Naive thymus-derived CD4-positive, alpha-beta T cell (primary cell): ENCODE data around the gene SMCO3. TPM values are rescaled to one million over a fixed set of nuclear protein-coding genes. Genes with fewer than 3 reads are reported as not detected.
"Not testable (repeated sequence)": the region's sequence is repeated elsewhere in the genome, so short reads cannot be mapped to it uniquely, and the experiment has no call there.

Experiments used
- ATAC-seq: fragments of 150-1000 bp; cut with Tn5 transposase; 2 replicates; pipeline ENCODE4 v1.10.0; 2021; ENCODE audit warnings: mild to moderate bottlenecking, moderate library complexity
- CTCF ChIA-PET: fragments of 350-600 bp; sonication (Branson Sonifier 250); formaldehyde crosslinking; loops from one replicate; lab custom pipeline; 2021; ENCODE audit warnings: antibody characterized with exemption; lab: Charles Lee
- POLR2A ChIA-PET: fragments of 350-600 bp; sonication (Branson Sonifier 250); formaldehyde crosslinking; loops from one replicate; lab custom pipeline; 2021; ENCODE audit warnings: antibody characterized with exemption, inconsistent platforms; lab: Charles Lee
- DNase-seq, 9 donors: peaks; one replicate each; pipeline versions ENCODE4 v3.0.0 to v3.0.0-alpha.2; 2020 to 2022; ENCODE audit warnings: mixed read lengths in 1 of 9
- H3K27ac ChIP-seq: one replicate; pipeline ENCODE4 v1.7.0; 2013; ENCODE audit warnings: mild to moderate bottlenecking, low read depth, low read length, moderate library complexity
- H3K27me3 ChIP-seq, 2 donors: one replicate each; pipeline ENCODE4 v1.7.0; 2013; ENCODE audit warnings: low read length in 2 of 2, mild to moderate bottlenecking in 2 of 2, moderate library complexity in 2 of 2; ENCODE audit not compliant: control insufficient read depth in 2 of 2, insufficient read depth in 2 of 2
- H3K36me3 ChIP-seq, 3 experiments: 1 replicate in 2 of 3; 2 replicates in 1 of 3; pipeline ENCODE4 v1.7.0; 2013; ENCODE audit warnings: low read length in 3 of 3, mild to moderate bottlenecking in 3 of 3, moderate library complexity in 1 of 3; ENCODE audit not compliant: insufficient read depth in 3 of 3, control insufficient read depth in 2 of 3
- H3K4me1 ChIP-seq, 2 donors: one replicate each; pipeline ENCODE4 v1.7.0; 2013; ENCODE audit warnings: low read length in 2 of 2, mild to moderate bottlenecking in 2 of 2, moderate library complexity in 1 of 2; ENCODE audit not compliant: control insufficient read depth in 2 of 2, insufficient read depth in 2 of 2
- H3K4me3 ChIP-seq: 2 replicates; pipeline ENCODE4 v1.7.0; 2013; ENCODE audit warnings: mild to moderate bottlenecking, low read length
- H3K9me3 ChIP-seq, 3 experiments: 1 replicate in 2 of 3; 2 replicates in 1 of 3; pipeline ENCODE4 v1.7.0; 2013; ENCODE audit warnings: low read length in 3 of 3; ENCODE audit not compliant: control insufficient read depth in 2 of 3
- H3K27ac Mint-ChIP-seq, 9 donors: one replicate each; pipeline ENCODE4 v1.8.0; 2020 to 2022; ENCODE audit warnings: mixed read lengths in 9 of 9, mild to moderate bottlenecking in 8 of 9, moderate library complexity in 5 of 9, inconsistent platforms in 2 of 9
- H3K27me3 Mint-ChIP-seq, 5 donors: one replicate each; pipeline ENCODE4 v1.8.0; 2021 to 2022; ENCODE audit warnings: mixed read lengths in 5 of 5, mild to moderate bottlenecking in 1 of 5
- H3K36me3 Mint-ChIP-seq, 5 donors: one replicate each; pipeline ENCODE4 v1.8.0; 2020 to 2022; ENCODE audit warnings: mixed read lengths in 5 of 5, mild to moderate bottlenecking in 3 of 5, inconsistent platforms in 1 of 5
- H3K4me1 Mint-ChIP-seq, 7 donors: one replicate each; pipeline ENCODE4 v1.8.0; 2020 to 2022; ENCODE audit warnings: mixed read lengths in 7 of 7, mild to moderate bottlenecking in 3 of 7, inconsistent platforms in 1 of 7
- H3K4me3 Mint-ChIP-seq, 10 donors: one replicate each; pipeline ENCODE4 v1.8.0; 2020 to 2022; ENCODE audit warnings: mild to moderate bottlenecking in 10 of 10, mixed read lengths in 10 of 10, moderate library complexity in 6 of 10, inconsistent platforms in 2 of 10
- H3K9me3 Mint-ChIP-seq, 11 donors: one replicate each; pipeline ENCODE4 v1.8.0; 2020 to 2022; ENCODE audit warnings: mixed read lengths in 11 of 11, mild to moderate bottlenecking in 4 of 11, inconsistent platforms in 1 of 11, moderate library complexity in 1 of 11
- intact Hi-C, 2 donors: fragments of 100-400 bp; cut with micrococcal nuclease; formaldehyde crosslinking; loops; one replicate each; pipeline ENCODE4 v1.15.1; 2023
- polyA plus RNA-seq, 2 donors: library from polyadenylated mRNA; unstranded; fragments of 300-500 nt; fragmentation: Illumina TruSeq; gene quantifications; one replicate each; pipeline ENCODE4 v1.2.3, GENCODE V29; 2021
- total RNA-seq, 6 experiments: library from RNA in 5 of 6; stranded (reverse) in 5 of 6; gene quantifications; 1 replicate in 5 of 6; 2 replicates in 1 of 6; pipeline ENCODE4 v1.2.3 and lab custom pipeline; 2021 to 2026

The SMCO3 gene
- total and polyA plus RNA-seq, 7 experiments from 2014 or later = not detected

DNA sequence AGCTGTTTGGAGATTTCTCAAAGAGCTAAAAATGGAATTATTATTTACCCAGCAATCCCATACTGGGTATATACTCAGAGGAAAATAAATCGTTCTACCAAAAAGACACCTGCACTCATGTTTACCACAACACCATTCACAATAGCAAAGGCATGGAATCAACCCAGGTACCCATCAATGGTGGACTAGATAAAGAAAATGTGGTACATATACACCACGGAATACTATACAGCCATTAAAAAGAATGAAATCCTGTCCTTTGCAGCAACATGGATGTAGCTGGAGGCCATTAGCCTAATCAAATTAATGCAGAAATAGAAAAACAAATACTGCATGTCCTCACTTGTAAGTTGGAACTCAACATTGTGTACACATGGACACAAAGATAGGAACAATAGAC is 48.6 kb downstream of the SMCO3 start:
- DNase-seq (no peak), ATAC-seq (no peak)
- peaks cover 18 to 69% (median 65%) of the 10 kb centered on the region in 5 donors for H3K36me3 Mint-ChIP-seq
- peaks cover 14 to 44% (median 30%) of the 10 kb centered on the region in 7 donors for H3K4me1 Mint-ChIP-seq
- Histone ChIP-seq H3K4me1 (peaks cover 0 to 14% of the 10 kb centered on the region in 2 donors), H3K4me3 (no peak overlapping the region), H3K27ac (no peak overlapping the region), H3K27me3 (no peaks in the 10 kb centered on the region), H3K9me3 (peaks cover 0 to 11% (median 0%) of the 10 kb centered on the region in 3 experiments), H3K36me3 (peaks cover 0 to 13% (median 0%) of the 10 kb centered on the region in 3 experiments)
- peaks cover 0 to 60% (median 29%) of the 10 kb centered on the region in 11 donors for H3K9me3 Mint-ChIP-seq
- H3K4me3 Mint-ChIP-seq = peak overlapping the region in 1 of 10 donors; percentile 44
- POLR2A ChIA-PET = interaction anchor here (0.7 to 1.0 kb wide), 2 partner anchors 9 to 40 kb away, joined by 3 read pairs; a partner anchor contains a TSS
- H3K27ac Mint-ChIP-seq = peak overlapping the region in 1 of 9 donors; percentile 19
- intact Hi-C loops = no loop called here
- CTCF ChIA-PET = no interaction called here
- H3K27me3 Mint-ChIP-seq = peaks cover 0 to 2% (median 0%) of the 10 kb centered on the region in 5 donors

DNA sequence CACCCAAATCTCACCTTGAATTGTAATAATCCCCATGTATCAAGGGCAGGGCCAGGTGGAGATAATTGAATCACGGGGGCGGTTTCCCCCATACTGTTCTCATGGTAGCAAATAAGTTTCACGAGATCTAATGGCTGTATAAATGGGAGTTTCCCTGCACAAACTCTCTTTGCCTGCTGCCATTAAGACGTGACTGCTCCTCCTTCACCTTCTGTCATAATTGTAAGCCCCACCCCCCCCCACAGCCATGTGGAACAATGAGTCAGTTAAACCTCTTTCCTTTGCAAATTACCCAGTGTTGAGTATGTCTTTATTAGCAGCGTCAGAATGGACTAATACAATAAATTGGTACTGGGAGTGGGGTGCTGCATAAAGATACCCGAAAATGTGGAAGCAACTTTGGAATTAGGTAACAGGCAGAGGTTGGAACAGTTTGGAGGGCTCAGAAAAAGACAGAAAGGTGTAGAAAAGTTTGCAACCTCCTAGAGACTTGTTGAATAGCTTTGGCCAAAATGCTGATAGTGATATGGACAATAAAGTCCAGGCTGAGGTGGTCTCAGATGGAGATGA is 54.2 kb downstream of the SMCO3 start:
- H3K4me3 ChIP-seq, H3K4me3 Mint-ChIP-seq, H3K27me3 ChIP-seq, H3K4me1 ChIP-seq, POLR2A ChIA-PET, ATAC-seq, H3K27me3 Mint-ChIP-seq, DNase-seq, H3K36me3 ChIP-seq, H3K27ac Mint-ChIP-seq, intact Hi-C loops, H3K27ac ChIP-seq, CTCF ChIA-PET: not testable (repeated sequence)
- Mint-ChIP-seq H3K4me1 (peaks cover 0 to 31% (median 17%) of the 10 kb centered on the region in 7 donors), H3K36me3 (peaks cover 13 to 67% (median 60%) of the 10 kb centered on the region in 5 donors), H3K9me3 (peaks cover 0 to 67% (median 27%) of the 10 kb centered on the region in 11 donors)
- H3K9me3 ChIP-seq = peaks cover 0 to 15% (median 0%) of the 10 kb centered on the region in 3 experiments

DNA sequence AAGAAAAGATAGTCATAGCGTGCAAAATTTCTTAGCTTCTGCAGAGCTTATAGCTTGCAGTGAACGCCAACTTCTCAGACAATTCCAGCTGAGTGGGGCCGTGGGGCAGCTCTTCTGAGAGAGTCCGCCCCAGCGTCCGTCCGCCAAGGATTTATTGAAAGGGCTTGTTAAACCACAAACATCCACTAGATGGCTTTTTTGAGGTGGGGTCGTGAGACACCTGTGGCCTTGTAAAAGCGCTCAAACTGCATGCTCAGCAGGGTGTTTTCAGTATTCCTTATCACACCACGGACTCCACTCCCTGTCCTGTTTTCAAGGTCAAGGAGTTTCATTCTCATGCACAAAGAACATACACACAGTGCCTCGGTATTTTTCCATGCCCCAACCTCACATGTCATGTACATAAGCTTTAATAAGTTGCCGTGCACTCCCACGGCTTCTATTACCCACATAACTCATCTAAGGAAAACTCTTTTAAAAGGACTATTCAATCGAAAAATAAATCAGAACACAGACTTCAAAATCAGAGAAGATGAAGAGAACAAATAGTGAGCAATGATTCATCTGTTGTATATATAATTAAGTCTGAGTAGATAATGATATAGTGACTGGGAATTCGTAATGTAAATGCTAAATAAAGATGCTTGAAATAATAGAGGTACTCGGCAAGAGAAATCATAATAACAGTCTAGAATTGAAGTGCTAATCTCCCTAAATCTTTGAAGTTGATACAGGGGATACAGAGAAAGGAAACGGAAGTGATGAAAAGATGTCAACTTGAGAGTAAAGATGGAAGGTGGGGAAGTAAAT is 57.4 kb downstream of the SMCO3 start:
- H3K36me3 Mint-ChIP-seq = peaks cover 5 to 57% (median 43%) of the 10 kb centered on the region in 5 donors
- no peak for ATAC-seq
- peak overlapping the region in 1 of 9 donors; percentile 4 for H3K27ac Mint-ChIP-seq
- H3K4me1 Mint-ChIP-seq = peaks cover 6 to 44% (median 20%) of the 10 kb centered on the region in 7 donors
- Histone ChIP-seq H3K27ac (no peak overlapping the region), H3K9me3 (peaks cover 0 to 15% (median 0%) of the 10 kb centered on the region in 3 experiments), H3K27me3 (no peaks in the 10 kb centered on the region), H3K4me3 (no peak overlapping the region), H3K36me3 (peaks cover 0 to 8% (median 0%) of the 10 kb centered on the region in 3 experiments), H3K4me1 (no peaks in the 10 kb centered on the region)
- no peak overlapping the region for H3K4me3 Mint-ChIP-seq
- H3K27me3 Mint-ChIP-seq = peaks cover 0 to 3% (median 0%) of the 10 kb centered on the region in 5 donors
- H3K9me3 Mint-ChIP-seq = peaks cover 0 to 50% (median 18%) of the 10 kb centered on the region in 11 donors
- CTCF ChIA-PET = interaction anchor here (0.7 kb wide), 1 partner anchor 974 kb away, joined by 3 read pairs; no protein-coding TSS in a partner anchor
- no peak for DNase-seq
- POLR2A ChIA-PET = interaction anchor here (1.5 kb wide), 1 partner anchor 14 kb away, joined by 4 read pairs; no protein-coding TSS in a partner anchor
- intact Hi-C loops = loop anchor here in 1 of 2 donors (1.0 kb wide), 1 partner anchor 14 kb away; no protein-coding TSS in a partner anchor

Other genes starting within 250 kb of the SMCO3 start
- gene PLBD1, start 246.3 kb downstream of the SMCO3 start, total RNA-seq = 10 to 100 TPM in 1 of 5 experiments, 1 to 10 TPM in 1, under 1 TPM in 2, not detected in 1; 0.30 to 74.1 (median 4.6) TPM
- under 1 TPM; 0.44 to 0.69 TPM for gene PLBD1, start 246.3 kb downstream of the SMCO3 start, polyA plus RNA-seq
- not detected for gene GUCY2C, start 117.6 kb downstream of the SMCO3 start, total RNA-seq
- gene GUCY2C, start 117.6 kb downstream of the SMCO3 start, polyA plus RNA-seq = not detected
- 100 to 1,000 TPM in 2 of 5 experiments, 10 to 100 TPM in 3; 77.9 to 129 (median 90.4) TPM for gene WBP11, start 10.7 kb downstream of the SMCO3 start, total RNA-seq
- gene WBP11, start 10.7 kb downstream of the SMCO3 start, polyA plus RNA-seq = 10 to 100 TPM; 58.5 to 61.2 TPM
- gene C12orf60, start 10.5 kb downstream of the SMCO3 start, total RNA-seq = 1 to 10 TPM in 2 of 5 experiments, under 1 TPM in 2, not detected in 1; 0.22 to 1.7 (median 1.2) TPM
- gene C12orf60, start 10.5 kb downstream of the SMCO3 start, polyA plus RNA-seq = 1 to 10 TPM in 1 of 2 donors, under 1 TPM in 1; 0.86 to 1.5 TPM
- gene ART4, start 29.3 kb upstream of the SMCO3 start, total RNA-seq = not detected
- gene ART4, start 29.3 kb upstream of the SMCO3 start, polyA plus RNA-seq = not detected
- 1 to 10 TPM in 2 of 5 experiments, under 1 TPM in 1, not detected in 2; 0.49 to 4.1 (median 1.7) TPM for gene MGP, start 71.7 kb upstream of the SMCO3 start, total RNA-seq
- under 1 TPM in 1 of 2 donors, not detected in 1; 0.48 TPM for gene MGP, start 71.7 kb upstream of the SMCO3 start, polyA plus RNA-seq
- 10 to 100 TPM; 12.6 to 20.3 (median 19.1) TPM for gene ERP27, start 124.4 kb upstream of the SMCO3 start, total RNA-seq
- 1 to 10 TPM; 5.6 to 5.8 TPM for gene ERP27, start 124.4 kb upstream of the SMCO3 start, polyA plus RNA-seq
- 1,000 to 10,000 TPM in 1 of 5 experiments, 100 to 1,000 TPM in 4; 776 to 1,263 (median 833) TPM for gene ARHGDIB, start 147.4 kb upstream of the SMCO3 start, total RNA-seq
- 1,000 to 10,000 TPM; 3,273 to 3,336 TPM for gene ARHGDIB, start 147.4 kb upstream of the SMCO3 start, polyA plus RNA-seq
- gene PDE6H, start 158.9 kb upstream of the SMCO3 start, total RNA-seq = 1 to 10 TPM in 1 of 5 experiments, not detected in 4; 2.7 TPM
- not detected for gene PDE6H, start 158.9 kb upstream of the SMCO3 start, polyA plus RNA-seq